ENCODE results near the gene VPS35L. TPM values are rescaled to one million over a fixed set of nuclear protein-coding genes. Genes with fewer than 3 reads are reported as not detected.

VPS35L gene
- total RNA-seq, 1 donor from 2014 or later: 62.0 TPM

DNA sequence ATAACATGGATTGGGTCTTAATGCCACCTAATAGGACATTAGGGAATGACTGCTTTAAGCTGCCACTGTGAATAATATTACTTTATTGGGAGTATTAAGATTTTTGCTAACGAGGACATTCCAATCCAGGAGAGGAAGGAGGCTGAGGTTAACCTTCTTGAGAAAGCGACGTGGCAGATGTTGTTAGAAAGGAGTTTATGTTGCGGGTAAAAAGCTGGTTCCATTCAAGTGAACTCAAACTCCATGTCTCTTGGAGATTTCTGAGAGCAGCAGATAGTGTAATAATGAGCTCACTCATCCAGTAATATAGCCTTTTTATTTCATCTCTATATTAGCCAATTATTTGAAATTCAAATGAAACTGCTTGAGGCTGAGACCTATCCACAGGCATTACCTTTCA is 87.0 kb downstream of the VPS35L start:
- Mint-ChIP-seq H3K27ac (no peak overlapping the region), H3K4me3 (no peak overlapping the region), H3K36me3 (peaks cover 23% of the 10 kb centered on the region), H3K4me1 (ENCODE audit: unreplicated experiment) (no peaks in the 10 kb centered on the region), H3K27me3 (no peaks in the 10 kb centered on the region), H3K9me3 (no peaks in the 10 kb centered on the region)
- TF ChIP-seq, protein P1, sequence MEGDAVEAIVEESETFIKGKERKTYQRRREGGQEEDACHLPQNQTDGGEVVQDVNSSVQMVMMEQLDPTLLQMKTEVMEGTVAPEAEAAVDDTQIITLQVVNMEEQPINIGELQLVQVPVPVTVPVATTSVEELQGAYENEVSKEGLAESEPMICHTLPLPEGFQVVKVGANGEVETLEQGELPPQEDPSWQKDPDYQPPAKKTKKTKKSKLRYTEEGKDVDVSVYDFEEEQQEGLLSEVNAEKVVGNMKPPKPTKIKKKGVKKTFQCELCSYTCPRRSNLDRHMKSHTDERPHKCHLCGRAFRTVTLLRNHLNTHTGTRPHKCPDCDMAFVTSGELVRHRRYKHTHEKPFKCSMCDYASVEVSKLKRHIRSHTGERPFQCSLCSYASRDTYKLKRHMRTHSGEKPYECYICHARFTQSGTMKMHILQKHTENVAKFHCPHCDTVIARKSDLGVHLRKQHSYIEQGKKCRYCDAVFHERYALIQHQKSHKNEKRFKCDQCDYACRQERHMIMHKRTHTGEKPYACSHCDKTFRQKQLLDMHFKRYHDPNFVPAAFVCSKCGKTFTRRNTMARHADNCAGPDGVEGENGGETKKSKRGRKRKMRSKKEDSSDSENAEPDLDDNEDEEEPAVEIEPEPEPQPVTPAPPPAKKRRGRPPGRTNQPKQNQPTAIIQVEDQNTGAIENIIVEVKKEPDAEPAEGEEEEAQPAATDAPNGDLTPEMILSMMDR (conservative IDR thresholded peaks at IDR 0.05): no peak
- no peak for DNase-seq (ENCODE audit: extremely low spot score, unreplicated experiment)

- Mint-ChIP-seq H3K9me3 (no peaks in the 10 kb centered on the region), H3K36me3 (peaks cover 16% of the 10 kb centered on the region), H3K27me3 (no peaks in the 10 kb centered on the region), H3K27ac (no peak overlapping the region), H3K4me3 (no peak overlapping the region), H3K4me1 (ENCODE audit: unreplicated experiment) (no peaks in the 10 kb centered on the region)
- TF ChIP-seq, protein P1 (conservative IDR thresholded peaks at IDR 0.05): no peak
- no peak for DNase-seq (ENCODE audit: extremely low spot score, unreplicated experiment)
Measured at GRCh38 chr16:19644877-19645276, 89.4 kb downstream of the VPS35L start.

DNA sequence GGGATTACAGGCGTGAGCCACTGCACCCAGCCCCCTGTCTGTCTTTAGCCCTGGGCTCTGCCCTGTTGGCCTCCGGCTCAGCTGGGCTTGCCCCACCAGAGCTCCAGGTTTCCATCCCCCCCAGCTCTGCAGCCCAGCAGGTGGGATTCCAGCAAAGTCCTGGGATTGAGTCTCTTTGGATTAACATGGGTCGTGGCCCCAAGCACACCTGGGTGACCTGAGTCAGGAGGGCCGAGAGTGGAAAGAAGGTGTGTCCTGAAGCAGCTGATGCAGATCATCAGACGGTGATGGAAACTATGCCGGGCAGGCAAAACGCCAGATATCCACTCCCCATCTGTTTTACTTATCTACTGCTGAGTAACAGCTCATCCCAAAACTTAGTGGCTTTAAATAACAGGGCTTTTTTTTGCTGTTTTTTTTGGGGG is 90.1 kb downstream of the VPS35L start:
- H3K4me1 Mint-ChIP-seq (ENCODE audit: unreplicated experiment): no peaks in the 10 kb centered on the region
- no peak overlapping the region for H3K4me3 Mint-ChIP-seq
- no peaks in the 10 kb centered on the region for H3K27me3 Mint-ChIP-seq
- H3K9me3 Mint-ChIP-seq: no peaks in the 10 kb centered on the region
- peaks cover 16% of the 10 kb centered on the region for H3K36me3 Mint-ChIP-seq
- no peak overlapping the region for H3K27ac Mint-ChIP-seq
- no peak for DNase-seq (ENCODE audit: extremely low spot score, unreplicated experiment)
- TF ChIP-seq, protein P1 (conservative IDR thresholded peaks at IDR 0.05): no peak

- Mint-ChIP-seq H3K27me3 (no peaks in the 10 kb centered on the region), H3K27ac (no peak overlapping the region), H3K4me1 (ENCODE audit: unreplicated experiment) (no peaks in the 10 kb centered on the region), H3K36me3 (peaks cover 24% of the 10 kb centered on the region), H3K4me3 (no peak overlapping the region), H3K9me3 (no peaks in the 10 kb centered on the region)
- TF ChIP-seq, protein P1 (conservative IDR thresholded peaks at IDR 0.05): no peak
- no peak for DNase-seq (ENCODE audit: extremely low spot score, unreplicated experiment)
Measured at GRCh38 chr16:19649980-19650379, 94.5 kb downstream of the VPS35L start.

GRCh38 chr16:19654147-19654546 is 98.6 kb downstream of the VPS35L start:
- Mint-ChIP-seq H3K27me3 (no peaks in the 10 kb centered on the region), H3K36me3 (peaks cover 40% of the 10 kb centered on the region), H3K9me3 (no peaks in the 10 kb centered on the region), H3K27ac (no peak overlapping the region), H3K4me3 (no peak overlapping the region), H3K4me1 (ENCODE audit: unreplicated experiment) (no peaks in the 10 kb centered on the region)
- TF ChIP-seq, protein P1 (conservative IDR thresholded peaks at IDR 0.05): no peak
- no peak for DNase-seq (ENCODE audit: extremely low spot score, unreplicated experiment)

DNA sequence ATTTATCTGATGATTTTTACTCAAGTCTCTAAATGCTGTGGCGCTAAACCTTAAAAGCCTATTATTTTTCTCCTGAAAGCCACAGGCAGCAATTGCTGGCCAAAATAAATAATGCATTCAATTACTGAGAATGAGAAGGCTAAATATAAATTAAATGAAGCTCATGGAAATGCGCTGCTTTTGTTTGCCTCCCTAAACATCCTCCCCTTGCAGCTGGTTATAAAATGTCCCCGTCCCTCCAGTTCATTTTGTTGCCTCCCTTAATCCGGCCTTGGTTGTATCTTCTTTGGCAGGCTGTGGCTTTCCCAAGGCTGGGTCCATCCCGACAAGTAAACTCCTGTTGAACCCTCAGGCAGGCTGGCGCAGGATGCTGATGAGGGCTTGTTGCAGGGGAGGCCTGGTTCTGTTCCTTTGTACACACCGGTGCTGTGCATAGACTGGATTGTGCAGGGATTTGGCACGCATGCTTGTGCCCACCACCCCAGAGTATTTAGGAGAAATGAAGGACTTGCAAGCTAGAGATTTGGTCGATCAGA is 99.8 kb downstream of the VPS35L start:
- H3K36me3 Mint-ChIP-seq: peaks cover 45% of the 10 kb centered on the region
- TF ChIP-seq, protein P1 (conservative IDR thresholded peaks at IDR 0.05): no peak
- DNase-seq (ENCODE audit: extremely low spot score, unreplicated experiment): no peak
- H3K27me3 Mint-ChIP-seq: no peaks in the 10 kb centered on the region
- H3K9me3 Mint-ChIP-seq: no peaks in the 10 kb centered on the region
- H3K27ac Mint-ChIP-seq: no peak overlapping the region
- no peak overlapping the region for H3K4me3 Mint-ChIP-seq
- no peaks in the 10 kb centered on the region for H3K4me1 Mint-ChIP-seq (ENCODE audit: unreplicated experiment)
